Nephron progenitor cell (in vitro differentiated cells): Measurements from ENCODE around the gene SORBS1.

Source experiments
- DNase-seq: peaks from one replicate; pipeline ENCODE4 v3.0.0; 2021
- H3K27ac Mint-ChIP-seq: 2 replicates; pipeline ENCODE4 v1.8.0; 2021; ENCODE audit warnings: mild to moderate bottlenecking, moderate library complexity, mixed read lengths
- H3K27me3 Mint-ChIP-seq: 2 replicates; pipeline ENCODE4 v1.8.0; 2021; ENCODE audit warnings: mild to moderate bottlenecking, low read depth, mixed read lengths; ENCODE audit not compliant: poor library complexity
- H3K36me3 Mint-ChIP-seq: 2 replicates; pipeline ENCODE4 v1.8.0; 2021; ENCODE audit warnings: low read depth, mixed read lengths
- H3K4me1 Mint-ChIP-seq: 2 replicates; pipeline ENCODE4 v1.8.0; 2021; ENCODE audit warnings: mixed read lengths
- H3K4me3 Mint-ChIP-seq: 2 replicates; pipeline ENCODE4 v1.8.0; 2021; ENCODE audit warnings: mild to moderate bottlenecking, moderate library complexity, mixed read lengths
- H3K9me3 Mint-ChIP-seq: 2 replicates; pipeline ENCODE4 v1.8.0; 2021; ENCODE audit warnings: mild to moderate bottlenecking, moderate library complexity, mixed read lengths
- TF ChIP-seq, protein P1 (sequence below): fragments of 200-600 bp; sonication (generic); IDR thresholded peaks from 2 replicates; pipeline ENCODE4 v1.5.0; 2021; ENCODE audit warnings: antibody characterized with exemption

SORBS1 gene

DNA sequence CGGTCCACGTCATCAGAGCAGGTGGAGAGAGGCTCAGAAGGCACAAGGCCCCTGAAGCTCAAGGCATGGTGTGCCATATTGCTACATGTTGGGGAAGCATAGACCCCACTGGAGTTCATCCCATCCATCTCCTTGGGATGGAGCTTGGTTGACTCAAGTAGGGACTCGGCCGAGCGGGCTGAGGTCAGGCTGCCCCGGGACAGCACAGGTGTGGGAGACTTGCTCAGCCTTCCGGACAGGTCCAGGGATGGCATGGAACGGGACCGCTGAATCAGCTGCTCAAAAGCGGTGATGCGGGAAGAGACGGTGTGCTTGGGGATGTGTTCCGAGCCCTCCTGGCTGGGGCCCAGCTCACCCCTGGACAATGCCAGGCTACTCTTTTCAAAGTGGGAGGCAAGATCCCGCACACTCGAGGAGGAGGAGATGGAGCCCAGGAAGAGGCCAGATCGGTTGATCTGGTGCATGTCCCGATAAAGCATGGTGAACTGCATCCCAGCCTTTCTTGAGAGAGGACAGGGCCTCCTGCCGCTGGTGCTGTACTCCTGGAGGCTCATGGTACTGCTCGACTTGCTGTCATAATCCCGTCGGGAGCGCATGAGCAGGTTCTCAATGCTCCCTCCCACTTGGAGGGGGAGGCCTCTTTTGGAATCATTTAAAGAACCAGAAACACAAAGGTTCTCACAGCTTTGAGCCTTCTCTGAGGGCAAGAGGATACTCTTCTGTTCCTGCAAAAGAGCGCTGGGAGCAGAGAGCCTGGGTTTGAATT, 204.8 kb downstream of the SORBS1 start:
- no peaks in the 10 kb centered on the region for H3K9me3 Mint-ChIP-seq
- no peak overlapping the region for H3K4me3 Mint-ChIP-seq
- peaks cover 3% of the 10 kb centered on the region for H3K27me3 Mint-ChIP-seq
- TF ChIP-seq, protein P1, sequence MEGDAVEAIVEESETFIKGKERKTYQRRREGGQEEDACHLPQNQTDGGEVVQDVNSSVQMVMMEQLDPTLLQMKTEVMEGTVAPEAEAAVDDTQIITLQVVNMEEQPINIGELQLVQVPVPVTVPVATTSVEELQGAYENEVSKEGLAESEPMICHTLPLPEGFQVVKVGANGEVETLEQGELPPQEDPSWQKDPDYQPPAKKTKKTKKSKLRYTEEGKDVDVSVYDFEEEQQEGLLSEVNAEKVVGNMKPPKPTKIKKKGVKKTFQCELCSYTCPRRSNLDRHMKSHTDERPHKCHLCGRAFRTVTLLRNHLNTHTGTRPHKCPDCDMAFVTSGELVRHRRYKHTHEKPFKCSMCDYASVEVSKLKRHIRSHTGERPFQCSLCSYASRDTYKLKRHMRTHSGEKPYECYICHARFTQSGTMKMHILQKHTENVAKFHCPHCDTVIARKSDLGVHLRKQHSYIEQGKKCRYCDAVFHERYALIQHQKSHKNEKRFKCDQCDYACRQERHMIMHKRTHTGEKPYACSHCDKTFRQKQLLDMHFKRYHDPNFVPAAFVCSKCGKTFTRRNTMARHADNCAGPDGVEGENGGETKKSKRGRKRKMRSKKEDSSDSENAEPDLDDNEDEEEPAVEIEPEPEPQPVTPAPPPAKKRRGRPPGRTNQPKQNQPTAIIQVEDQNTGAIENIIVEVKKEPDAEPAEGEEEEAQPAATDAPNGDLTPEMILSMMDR, result no peak
- no peak for DNase-seq
- H3K4me1 Mint-ChIP-seq, result peaks cover 58% of the 10 kb centered on the region
- H3K36me3 Mint-ChIP-seq, result peaks cover 17% of the 10 kb centered on the region
- peak overlapping the region; percentile 65 for H3K27ac Mint-ChIP-seq

GRCh38 chr10:95355301-95355700, 205.9 kb downstream of the SORBS1 start:
- TF ChIP-seq, protein P1, result no peak
- peaks cover 3% of the 10 kb centered on the region for H3K27me3 Mint-ChIP-seq
- no peaks in the 10 kb centered on the region for H3K9me3 Mint-ChIP-seq
- DNase-seq, result no peak
- H3K36me3 Mint-ChIP-seq, result peaks cover 17% of the 10 kb centered on the region
- peaks cover 54% of the 10 kb centered on the region for H3K4me1 Mint-ChIP-seq
- peak overlapping the region; percentile 55 for H3K27ac Mint-ChIP-seq
- peak overlapping the region; percentile 22 for H3K4me3 Mint-ChIP-seq

DNA sequence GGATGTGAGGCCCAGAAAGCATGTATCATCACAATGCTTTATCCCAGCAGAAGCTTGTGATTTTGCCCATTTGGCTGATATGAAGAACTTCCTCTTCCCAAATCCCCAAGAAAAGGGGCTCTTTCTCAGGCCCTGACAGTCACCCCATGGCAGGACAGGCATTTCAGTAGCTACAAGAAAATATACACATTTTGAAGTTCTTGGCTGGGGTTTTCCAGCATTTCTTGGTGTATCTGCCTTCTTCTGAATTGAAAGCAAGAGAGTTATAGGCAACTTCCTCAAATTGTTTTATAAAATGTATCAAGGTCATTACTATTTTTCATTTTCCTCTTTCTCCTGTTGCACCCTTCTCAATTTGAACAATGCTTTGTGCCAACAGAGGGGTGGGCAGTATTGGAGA, 207.1 kb downstream of the SORBS1 start:
- Mint-ChIP-seq H3K27me3 (peaks cover 7% of the 10 kb centered on the region), H3K4me3 (no peak overlapping the region), H3K9me3 (no peaks in the 10 kb centered on the region), H3K27ac (no peak overlapping the region), H3K4me1 (peaks cover 50% of the 10 kb centered on the region), H3K36me3 (peaks cover 17% of the 10 kb centered on the region)
- TF ChIP-seq, protein P1, result no peak
- DNase-seq, result no peak

GRCh38 chr10:95353123-95353522, 208.0 kb downstream of the SORBS1 start:
- no peak for DNase-seq
- Mint-ChIP-seq H3K27me3 (peaks cover 7% of the 10 kb centered on the region), H3K9me3 (no peaks in the 10 kb centered on the region), H3K4me3 (no peak overlapping the region), H3K36me3 (peaks cover 17% of the 10 kb centered on the region), H3K27ac (no peak overlapping the region), H3K4me1 (peaks cover 45% of the 10 kb centered on the region)
- TF ChIP-seq, protein P1, result no peak

GRCh38 chr10:95352684-95353083, 208.5 kb downstream of the SORBS1 start:
- Mint-ChIP-seq H3K27ac (no peak overlapping the region), H3K4me1 (peaks cover 42% of the 10 kb centered on the region), H3K9me3 (no peaks in the 10 kb centered on the region), H3K36me3 (peaks cover 17% of the 10 kb centered on the region), H3K27me3 (peaks cover 7% of the 10 kb centered on the region), H3K4me3 (no peak overlapping the region)
- no peak for DNase-seq
- TF ChIP-seq, protein P1, result no peak

DNA sequence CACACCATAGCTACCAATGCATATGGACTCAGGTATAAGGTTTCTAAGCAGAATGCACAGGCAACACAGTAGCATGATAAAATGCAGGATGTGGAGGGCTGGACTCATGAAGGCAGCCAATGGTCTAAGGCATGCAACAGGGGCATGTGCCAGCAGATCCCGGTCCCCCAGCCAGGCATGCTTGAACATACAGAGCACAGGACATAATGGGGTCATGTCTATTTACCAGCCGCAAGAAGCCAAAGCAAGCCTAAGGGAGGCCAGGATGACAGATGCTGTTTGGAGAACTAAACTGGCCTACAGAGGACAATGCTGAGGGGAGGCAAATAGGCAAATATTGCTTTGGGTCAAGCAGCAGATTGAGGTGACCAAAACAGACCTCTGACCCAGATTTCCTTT, 210.3 kb downstream of the SORBS1 start:
- H3K36me3 Mint-ChIP-seq, result peaks cover 13% of the 10 kb centered on the region
- H3K4me3 Mint-ChIP-seq, result no peak overlapping the region
- no peak for DNase-seq
- H3K4me1 Mint-ChIP-seq, result peaks cover 40% of the 10 kb centered on the region
- TF ChIP-seq, protein P1, result no peak
- no peaks in the 10 kb centered on the region for H3K9me3 Mint-ChIP-seq
- no peak overlapping the region for H3K27ac Mint-ChIP-seq
- H3K27me3 Mint-ChIP-seq, result peaks cover 7% of the 10 kb centered on the region
